T-helper 2 cell treated with Interferon-gamma antibody and Interleukin-4, amounts not matched to agents 100 ng/mL and 5 ng/mL, for 36 hours (primary cell): ENCODE results near the gene TBC1D8. TPM values are rescaled to one million over a fixed set of nuclear protein-coding genes. Genes with fewer than 3 reads are reported as not detected.

Source experiments
- intact Hi-C: fragments of 100-400 bp; cut with micrococcal nuclease; formaldehyde crosslinking; loops from one replicate; pipeline ENCODE4 v1.15.1; 2023
- total RNA-seq: library from RNA; stranded (reverse); gene quantifications from 2 replicates; pipeline ENCODE4 v1.2.3, GENCODE V29; 2022

TBC1D8 gene
- total RNA-seq, 1 donor from 2014 or later = 0.66 TPM

GRCh38 chr2:100959225-100959880, 191.8 kb downstream of the TBC1D8 start:
- intact Hi-C loops = no loop called here

- intact Hi-C loops = no loop called here
Measured at GRCh38 chr2:100957996-100958653, 193.1 kb downstream of the TBC1D8 start.

Other genes with a start within 250 kb of the TBC1D8 start
- 1,169 and 1,216 TPM in 2 replicates for gene RPL31, start 149.1 kb downstream of the TBC1D8 start, total RNA-seq
- 75.6 and 76.3 TPM in 2 replicates for gene CNOT11, start 101.5 kb upstream of the TBC1D8 start, total RNA-seq
- gene RNF149, start 157.3 kb upstream of the TBC1D8 start, total RNA-seq = 85.5 and 87.0 TPM in 2 replicates
- gene CREG2, start 236.1 kb upstream of the TBC1D8 start, total RNA-seq = 0.14 and 0.45 TPM in 2 replicates